OCI-LY3 (cell line): ENCODE measurements around the gene SLC29A3.

Source experiments
- EZH2phosphoT487 ChIP-seq: fragments of 200-600 bp; shearing (Covaris generic); IDR thresholded peaks from 2 replicates; pipeline ENCODE4 v1.6.1; 2018; ENCODE audit warnings: antibody characterized with exemption, mixed run types, low read depth
- TF ChIP-seq, protein P1 (sequence below): fragments of 200-600, 300-600 bp; sonication (generic); IDR thresholded peaks from 2 replicates; pipeline ENCODE4 v1.5.1; 2014; ENCODE audit warnings: antibody characterized with exemption, low read length, low read depth

GRCh38 chr10:71291528-71291900 is 27.5 kb upstream of the SLC29A3 start:
- TF ChIP-seq EZH2phosphoT487, result no peak
- TF ChIP-seq, protein P1, sequence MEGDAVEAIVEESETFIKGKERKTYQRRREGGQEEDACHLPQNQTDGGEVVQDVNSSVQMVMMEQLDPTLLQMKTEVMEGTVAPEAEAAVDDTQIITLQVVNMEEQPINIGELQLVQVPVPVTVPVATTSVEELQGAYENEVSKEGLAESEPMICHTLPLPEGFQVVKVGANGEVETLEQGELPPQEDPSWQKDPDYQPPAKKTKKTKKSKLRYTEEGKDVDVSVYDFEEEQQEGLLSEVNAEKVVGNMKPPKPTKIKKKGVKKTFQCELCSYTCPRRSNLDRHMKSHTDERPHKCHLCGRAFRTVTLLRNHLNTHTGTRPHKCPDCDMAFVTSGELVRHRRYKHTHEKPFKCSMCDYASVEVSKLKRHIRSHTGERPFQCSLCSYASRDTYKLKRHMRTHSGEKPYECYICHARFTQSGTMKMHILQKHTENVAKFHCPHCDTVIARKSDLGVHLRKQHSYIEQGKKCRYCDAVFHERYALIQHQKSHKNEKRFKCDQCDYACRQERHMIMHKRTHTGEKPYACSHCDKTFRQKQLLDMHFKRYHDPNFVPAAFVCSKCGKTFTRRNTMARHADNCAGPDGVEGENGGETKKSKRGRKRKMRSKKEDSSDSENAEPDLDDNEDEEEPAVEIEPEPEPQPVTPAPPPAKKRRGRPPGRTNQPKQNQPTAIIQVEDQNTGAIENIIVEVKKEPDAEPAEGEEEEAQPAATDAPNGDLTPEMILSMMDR, result no peak
